DLD1 (cell line): ENCODE measurements around the gene EEF1A1.
"Not testable (repeated sequence)": the region's sequence is repeated elsewhere in the genome, so short reads cannot be mapped to it uniquely, and the experiment has no call there.

Experiments used
- in situ Hi-C: cut with HindIII; loops from 2 replicates; pipeline ENCODE4 v1.10.0; 2017; ENCODE audit warnings: low sequenced_read_pairs

The EEF1A1 gene

DNA sequence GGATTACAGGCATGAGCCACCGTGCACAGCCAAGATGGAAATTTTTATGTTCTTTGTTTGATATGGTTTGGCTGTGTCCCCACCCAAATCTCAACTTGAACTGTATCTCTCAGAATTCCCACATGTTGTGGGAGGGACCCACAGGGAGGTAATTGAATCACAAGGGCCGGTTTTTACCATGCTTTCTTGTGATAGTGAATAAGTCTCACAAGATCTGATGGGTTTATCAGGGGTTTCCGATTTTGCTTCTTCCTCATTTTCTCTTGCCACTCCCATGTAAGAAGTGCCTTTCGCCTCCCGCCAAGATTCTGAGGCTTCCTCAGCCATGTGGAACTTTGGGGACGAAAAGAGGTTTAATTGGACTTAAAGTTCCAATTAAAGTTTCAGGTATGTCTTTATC is 14.6 kb downstream of the EEF1A1 start:
- in situ Hi-C loops = no loop called here

- in situ Hi-C loops = not testable (repeated sequence)
These were observed 15.1 kb downstream of the EEF1A1 start for GRCh38 chr6:73505705-73506104.

DNA sequence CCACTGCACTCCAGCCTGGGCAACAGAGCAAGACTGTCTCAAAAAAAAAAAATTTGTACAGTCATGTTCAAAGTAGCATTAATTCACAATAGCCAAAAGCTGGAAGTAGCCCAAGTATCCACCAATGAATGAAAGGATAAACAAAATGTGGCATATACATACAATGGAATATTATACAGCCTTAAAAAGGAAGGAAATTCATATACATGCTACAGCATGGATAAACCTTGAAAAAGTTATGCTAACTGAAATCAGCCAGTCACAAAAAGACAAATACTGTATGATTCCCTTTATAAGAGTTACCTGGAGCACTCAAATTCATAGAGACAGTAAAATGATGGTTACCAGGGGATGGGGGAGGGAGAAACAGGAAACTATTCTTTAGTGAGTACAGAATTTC is 15.7 kb downstream of the EEF1A1 start:
- in situ Hi-C loops = no loop called here

- in situ Hi-C loops = no loop called here
These were observed 16.7 kb downstream of the EEF1A1 start for GRCh38 chr6:73504160-73504559.

- in situ Hi-C loops = no loop called here
These were observed 17.6 kb downstream of the EEF1A1 start for GRCh38 chr6:73503027-73503772.

- in situ Hi-C loops = no loop called here
These were observed 22.9 kb downstream of the EEF1A1 start for GRCh38 chr6:73497915-73498314.

DNA sequence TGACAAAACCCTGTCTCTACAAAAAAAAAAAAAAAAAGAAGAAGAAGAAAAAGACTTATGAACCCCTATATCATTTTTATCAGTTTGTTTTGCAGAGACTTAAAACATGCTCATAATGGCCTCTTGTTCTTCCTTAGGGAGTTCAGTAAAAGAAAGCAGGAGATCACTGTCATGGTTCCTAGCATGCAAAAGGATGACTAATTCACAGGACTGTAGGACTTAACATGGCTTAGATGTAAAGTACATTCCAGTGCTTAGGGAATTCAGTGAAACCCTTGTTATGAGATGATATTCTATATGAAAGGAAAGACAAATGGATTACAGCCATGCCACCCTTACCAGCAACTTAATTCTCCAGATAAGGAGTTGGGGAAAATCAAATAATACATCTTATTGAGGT is 29.5 kb downstream of the EEF1A1 start:
- in situ Hi-C loops = no loop called here

DNA sequence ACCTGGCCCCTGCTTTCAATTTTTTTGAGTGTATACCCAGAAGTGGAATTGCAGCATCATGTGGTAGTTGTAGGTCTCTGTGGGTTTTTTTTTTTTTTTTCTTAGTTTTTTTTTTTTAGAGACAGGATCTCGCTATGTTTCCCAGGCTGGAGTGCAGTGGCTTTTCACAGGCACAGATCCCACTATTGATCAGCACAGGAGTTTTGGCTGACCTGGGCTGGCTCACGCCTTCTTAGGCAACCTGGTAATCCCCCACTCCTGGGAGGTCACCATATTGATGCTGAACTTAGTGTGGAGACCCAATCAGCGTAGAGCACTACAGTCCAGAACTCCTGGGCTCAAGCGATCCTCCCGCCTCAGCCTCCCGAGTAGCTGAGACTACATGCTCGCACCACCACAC is 33.4 kb downstream of the EEF1A1 start:
- in situ Hi-C loops = no loop called here

GRCh38 chr6:73484438-73484837 is 36.4 kb downstream of the EEF1A1 start:
- in situ Hi-C loops = no loop called here

- in situ Hi-C loops = no loop called here
These were observed 38.9 kb downstream of the EEF1A1 start for GRCh38 chr6:73481969-73482368.

DNA sequence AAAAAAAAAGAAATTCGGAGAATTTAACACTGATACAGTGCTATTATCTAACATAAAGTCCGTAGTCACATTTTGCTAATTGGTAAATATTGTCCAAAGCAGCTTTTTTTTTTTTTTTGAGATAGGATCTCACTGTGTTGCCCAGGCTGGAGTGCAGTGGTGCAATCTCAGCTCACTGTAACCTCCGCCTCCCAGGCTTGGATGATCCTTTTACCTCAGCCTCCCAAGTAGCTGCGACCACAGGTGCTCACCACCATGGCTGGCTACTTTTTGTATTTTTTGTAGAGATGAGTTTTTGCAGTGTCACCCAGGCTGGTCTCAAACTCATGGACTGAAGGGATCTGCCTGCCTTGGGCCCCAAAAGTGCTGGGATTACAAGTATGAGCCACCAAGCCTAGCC is 43.4 kb downstream of the EEF1A1 start:
- in situ Hi-C loops = no loop called here

GRCh38 chr6:73476723-73477122 is 44.1 kb downstream of the EEF1A1 start:
- in situ Hi-C loops = no loop called here

- in situ Hi-C loops = no loop called here
These were observed 49.0 kb downstream of the EEF1A1 start for GRCh38 chr6:73471686-73472290.
